Spleen (tissue), 7 donors: ENCODE results near the gene WBP1L.

Experiments used
- CTCF ChIP-seq, 11 experiments: fragments of 200-600 bp in 7 of 11; fragments of 450-650 bp in 4 of 11; sonication (generic) in 4 of 11; IDR thresholded peaks in 8 of 11; conservative IDR thresholded peaks in 3 of 11; 1 replicate in 7 of 11; 2 replicates in 4 of 11; pipeline versions ENCODE4 v1.4.0 to v1.8.0; 2016 to 2021; ENCODE audit warnings: antibody characterized with exemption in 11 of 11, inconsistent platforms in 4 of 11, mild to moderate bottlenecking in 1 of 11
- POLR2A ChIP-seq, 3 donors: fragments of 450-650 bp; IDR thresholded peaks; one replicate each; pipeline ENCODE4 v1.5.1; 2017; ENCODE audit warnings: antibody characterized with exemption in 3 of 3, mild to moderate bottlenecking in 1 of 3
- POLR2AphosphoS5 ChIP-seq, 3 donors: sonication (generic); formaldehyde crosslinking; IDR thresholded peaks; one replicate each; pipeline ENCODE4 v1.5.1; 2017; ENCODE audit warnings: antibody characterized with exemption in 3 of 3
- donor health status: DM: no; HTN: no; CAD: no; lungs with moderate emphysema.
- donor health status: DM: no; HTN: no; CAD: no.
- donor health status: DM: no; HTN: no; CAD: no.

GRCh38 chr10:102702742-102703141 lies 41.0 kb upstream of the WBP1L start:
- TF ChIP-seq CTCF (IDR thresholded peaks at IDR 0.05 in 8 of 11, conservative IDR thresholded peaks at IDR 0.05 in 3 of 11) (no peak), POLR2AphosphoS5 (IDR thresholded peaks at IDR 0.05) (no peak), POLR2A (IDR thresholded peaks at IDR 0.05) (no peak)
